NCI-H1694 treated with DMSO at 0.1 percent for 48 hours (cell line): ENCODE results near the gene PRPF40A.

Experiments
- DNase-seq: peaks from one replicate; lab custom pipeline; 2025; lab: John Stamatoyannopoulos, UW

The PRPF40A gene

DNA sequence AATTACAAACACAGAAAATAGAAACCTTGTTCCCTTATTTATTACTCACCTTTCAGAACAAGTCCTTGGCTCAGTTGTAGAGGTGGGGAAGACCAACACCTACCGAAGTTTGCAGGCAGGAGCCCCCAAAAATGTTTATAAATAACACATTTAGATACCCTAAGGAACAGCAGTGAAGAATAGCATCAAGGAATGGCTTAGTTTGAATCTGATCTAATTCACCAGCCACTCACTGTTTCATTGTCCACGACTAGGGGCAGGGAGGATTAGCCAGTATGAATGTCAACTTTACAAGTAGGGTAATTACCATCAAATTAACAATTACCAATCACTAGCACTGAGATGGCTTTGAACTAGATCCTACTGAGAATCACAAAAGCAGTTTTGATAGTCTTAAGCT lies 65.4 kb downstream of the PRPF40A start:
- DNase-seq, result no peak

- DNase-seq, result no peak
Measured at GRCh38 chr2:152650768-152651371, 66.4 kb downstream of the PRPF40A start.

DNA sequence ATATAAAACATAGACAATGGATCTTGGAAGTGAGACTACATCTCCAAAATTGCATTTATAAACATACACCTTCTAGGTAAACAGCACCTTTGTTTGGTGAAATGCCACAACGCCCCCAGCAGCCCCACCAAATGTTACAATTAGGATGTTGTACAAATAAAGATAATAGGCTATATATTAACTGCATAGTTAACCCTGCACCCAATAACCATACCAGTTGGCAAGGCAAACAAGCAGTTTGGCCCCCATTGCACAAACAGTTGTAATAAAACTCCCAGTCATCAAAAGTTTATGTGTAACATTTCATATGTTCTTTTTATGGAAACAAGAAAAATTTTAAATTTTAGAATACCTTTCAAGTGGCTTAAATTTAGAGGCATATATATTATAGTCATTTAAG lies 67.3 kb downstream of the PRPF40A start:
- DNase-seq, result no peak

DNA sequence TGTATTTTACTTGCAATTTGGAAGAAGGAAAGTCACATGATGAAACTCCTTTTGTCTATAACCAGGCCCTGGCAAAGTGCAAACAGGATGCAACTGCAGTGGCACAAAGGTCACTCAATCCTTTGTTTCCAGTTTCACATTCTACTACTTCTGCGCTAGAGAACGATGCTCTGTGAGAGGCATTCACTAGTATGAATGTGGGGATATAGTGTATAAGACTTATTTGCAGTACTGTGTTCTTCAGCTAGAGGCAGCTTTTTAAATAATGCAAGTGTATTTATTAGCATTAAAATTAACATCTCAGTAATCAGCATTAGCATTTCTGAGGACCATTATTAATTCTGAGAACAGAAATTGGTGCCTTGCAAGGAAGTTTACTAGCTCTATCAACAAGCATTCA lies 68.9 kb downstream of the PRPF40A start:
- DNase-seq, result peak; percentile 6

DNA sequence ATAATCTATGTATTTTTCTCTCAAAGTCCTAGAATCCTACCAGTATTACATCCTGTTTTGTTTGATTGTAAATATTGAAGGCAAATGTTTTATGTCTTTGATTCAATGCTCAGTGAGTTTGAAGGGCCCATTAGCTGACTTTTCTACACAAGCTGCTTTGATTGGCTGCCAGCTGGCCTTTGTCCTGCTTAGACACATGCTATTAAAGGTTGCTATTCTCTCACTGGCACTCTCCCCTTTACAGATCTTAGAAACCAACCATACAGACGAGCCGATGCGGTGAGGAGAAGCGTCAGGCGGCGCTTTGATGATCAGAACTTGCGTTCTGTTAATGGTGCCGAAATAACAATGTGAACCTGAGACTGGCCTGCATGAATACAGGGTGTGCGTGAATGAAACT lies 69.7 kb downstream of the PRPF40A start:
- DNase-seq, result peak; percentile 2

GRCh38 chr2:152646775-152647174 lies 70.5 kb downstream of the PRPF40A start:
- DNase-seq, result no peak

- no peak for DNase-seq
Measured at GRCh38 chr2:152646264-152646663, 71.0 kb downstream of the PRPF40A start.

DNA sequence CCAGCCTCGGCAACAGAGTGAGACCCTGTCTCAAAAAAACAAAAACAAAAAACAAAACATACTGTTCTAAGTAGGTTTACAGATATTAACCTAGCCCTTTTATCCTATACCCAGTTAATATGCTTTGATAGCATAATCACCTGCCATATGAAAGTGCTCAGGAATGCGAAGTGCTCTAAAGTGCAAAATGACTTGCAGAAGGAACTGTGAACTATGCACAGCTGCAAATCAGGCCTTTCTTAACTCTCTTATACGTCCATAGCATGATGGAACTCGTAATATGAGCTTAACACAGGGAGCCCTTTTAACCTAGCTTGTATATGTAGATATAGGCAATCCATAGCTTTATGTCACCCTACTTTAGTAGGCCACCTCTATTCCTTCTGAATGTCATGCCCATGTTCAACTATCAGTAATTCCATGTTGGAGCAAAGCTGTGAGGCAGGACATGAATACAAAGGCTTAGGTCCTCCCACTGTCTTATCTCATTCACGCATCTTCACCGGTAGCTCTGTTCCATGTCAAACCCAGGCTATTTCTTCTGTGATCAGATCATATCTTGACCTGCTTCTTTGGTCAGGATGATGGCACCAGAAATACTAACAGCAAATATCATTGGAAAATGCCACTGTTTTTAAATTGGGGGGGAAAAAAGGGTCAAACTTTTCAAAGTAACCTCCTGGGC lies 72.9 kb downstream of the PRPF40A start:
- DNase-seq, result no peak

- no peak for DNase-seq
Measured at GRCh38 chr2:152638590-152638989, 78.7 kb downstream of the PRPF40A start.

DNA sequence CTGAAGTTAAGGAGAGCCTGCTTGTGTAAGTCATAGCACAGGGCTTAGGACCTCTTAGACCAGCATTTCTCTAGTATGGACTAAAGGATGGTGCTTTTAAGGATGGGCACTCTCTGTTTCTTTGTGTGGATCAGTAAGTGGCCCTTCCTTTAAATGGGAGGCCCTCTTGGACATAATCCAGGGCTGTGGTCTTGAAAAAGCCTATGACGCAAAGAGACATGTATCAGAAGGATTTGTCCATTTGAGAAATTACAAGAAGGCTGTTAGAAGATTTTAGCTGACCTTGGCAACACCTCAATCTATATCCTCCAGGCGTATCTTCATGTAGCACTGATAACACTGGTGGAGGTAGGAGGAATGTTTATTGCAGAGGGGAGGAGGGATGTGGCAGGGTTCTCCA lies 79.2 kb downstream of the PRPF40A start:
- DNase-seq, result no peak

DNA sequence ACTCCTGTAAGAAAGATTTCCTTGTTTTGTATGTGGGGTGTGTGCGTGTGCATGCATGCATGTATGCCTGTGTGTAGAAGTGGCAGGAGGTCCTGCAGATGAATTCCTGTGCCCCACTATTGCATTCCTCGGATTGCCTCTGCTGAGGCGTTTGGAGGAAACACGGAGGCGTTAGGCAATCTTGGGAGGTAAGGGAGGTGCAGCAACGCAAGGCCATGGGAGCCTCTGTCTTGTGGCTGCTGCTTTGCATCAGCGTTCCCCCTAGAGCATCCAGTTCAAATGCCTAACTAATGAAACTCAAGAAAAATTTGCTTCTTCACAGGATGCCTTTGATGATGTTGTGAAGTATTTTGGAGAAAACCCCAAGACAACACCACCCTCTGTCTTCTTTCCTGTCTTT lies 80.0 kb downstream of the PRPF40A start:
- no peak for DNase-seq

GRCh38 chr2:152635635-152636298 lies 81.5 kb downstream of the PRPF40A start:
- DNase-seq, result peak; percentile 33

DNA sequence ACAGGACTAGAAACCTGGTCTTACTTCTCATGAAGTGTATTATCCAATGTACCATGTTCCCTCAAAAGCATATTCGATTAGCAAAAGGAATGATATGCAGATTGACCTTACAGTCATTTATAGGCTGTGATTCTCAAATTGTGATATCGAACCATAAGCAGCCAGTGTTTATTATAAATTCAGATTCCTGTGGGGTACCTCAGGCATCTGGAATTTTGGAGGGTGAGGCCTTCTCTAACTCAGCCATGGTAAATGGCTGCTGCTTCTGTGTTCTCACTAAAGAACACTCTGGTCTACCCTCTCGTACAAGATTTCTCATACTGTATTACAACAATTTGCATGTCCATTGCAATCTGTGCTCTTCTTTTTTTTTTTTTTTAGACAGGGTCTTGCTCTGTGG lies 84.5 kb downstream of the PRPF40A start:
- no peak for DNase-seq

GRCh38 chr2:152630466-152630865 lies 86.8 kb downstream of the PRPF40A start:
- no peak for DNase-seq

DNA sequence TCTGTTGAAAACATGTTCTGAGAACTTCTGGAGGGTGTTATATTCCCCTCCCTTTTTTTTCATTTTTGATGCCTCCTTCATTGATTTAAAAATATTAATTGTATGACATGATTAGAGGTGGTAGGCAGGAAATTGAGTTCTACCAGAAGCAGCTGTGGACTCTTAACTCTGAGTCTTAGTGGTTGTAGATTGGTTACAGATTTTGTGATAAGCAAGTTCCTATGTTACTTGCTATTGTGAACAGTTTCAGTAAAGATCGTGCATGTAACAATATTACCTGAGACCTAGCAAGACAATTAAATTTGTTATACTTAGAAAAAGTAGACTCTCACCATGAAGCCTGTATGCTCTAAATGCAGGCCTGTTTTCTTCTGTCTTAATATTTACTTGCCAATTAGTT lies 88.1 kb downstream of the PRPF40A start:
- no peak for DNase-seq

- DNase-seq, result peak; percentile 64
Measured at GRCh38 chr2:152627351-152627957, 89.8 kb downstream of the PRPF40A start.

GRCh38 chr2:152626911-152627339 lies 90.3 kb downstream of the PRPF40A start:
- DNase-seq, result no peak

GRCh38 chr2:152624805-152625204 lies 92.5 kb downstream of the PRPF40A start:
- DNase-seq, result no peak

- DNase-seq, result no peak
Measured at GRCh38 chr2:152623775-152624174, 93.5 kb downstream of the PRPF40A start.

GRCh38 chr2:152623076-152623740 lies 94.1 kb downstream of the PRPF40A start:
- no peak for DNase-seq

- no peak for DNase-seq
Measured at GRCh38 chr2:152622219-152622618, 95.0 kb downstream of the PRPF40A start.

DNA sequence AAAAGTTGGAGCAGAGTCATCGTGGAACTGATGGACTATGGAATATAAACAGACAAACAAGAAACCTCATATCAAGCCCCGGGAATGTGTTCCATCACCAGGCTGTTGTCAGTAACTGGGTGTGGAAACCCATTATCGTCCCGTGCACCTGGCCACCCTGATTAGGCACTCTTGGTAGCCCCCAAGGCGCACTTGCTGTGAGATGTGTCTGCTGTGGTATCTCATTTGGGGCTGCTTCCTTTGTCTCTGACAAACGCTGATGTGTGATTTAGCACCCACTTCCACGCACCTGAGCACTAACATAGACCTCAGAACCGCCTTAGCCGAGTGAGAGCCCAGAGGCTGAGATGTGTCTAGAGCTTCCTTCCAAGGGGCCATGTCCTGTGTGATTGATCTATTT lies 96.3 kb downstream of the PRPF40A start:
- DNase-seq, result no peak
